Rectal smooth muscle tissue (tissue), 1 donor: ENCODE data around the gene SNX25.
A peak's percentile ranks its signal among the peaks of the same experiment; 100 is the strongest.
"Not testable (repeated sequence)": the region's sequence is repeated elsewhere in the genome, so short reads cannot be mapped to it uniquely, and the experiment has no call there.

Experiments used
- H3K27ac ChIP-seq: one replicate; pipeline ENCODE4 v1.7.0; 2013; ENCODE audit warnings: low read depth, low read length, inconsistent platforms
- H3K27me3 ChIP-seq: one replicate; pipeline ENCODE4 v1.7.0; 2013; ENCODE audit warnings: low read length; ENCODE audit not compliant: control insufficient read depth, insufficient read depth
- H3K36me3 ChIP-seq: one replicate; pipeline ENCODE4 v1.7.0; 2013; ENCODE audit warnings: low read length; ENCODE audit not compliant: control insufficient read depth, insufficient read depth
- H3K4me1 ChIP-seq: one replicate; pipeline ENCODE4 v1.7.0; 2013; ENCODE audit warnings: low read length; ENCODE audit not compliant: control insufficient read depth, insufficient read depth
- H3K4me3 ChIP-seq: one replicate; pipeline ENCODE4 v1.7.0; 2013; ENCODE audit warnings: low read length
- H3K9ac ChIP-seq: one replicate; pipeline ENCODE4 v1.7.0; 2013; ENCODE audit warnings: low read length

The SNX25 gene

GRCh38 chr4:185329879-185330510 lies 120.6 kb downstream of the SNX25 start:
- H3K4me1 ChIP-seq, H3K9ac ChIP-seq, H3K36me3 ChIP-seq, H3K4me3 ChIP-seq, H3K27me3 ChIP-seq: not testable (repeated sequence)
- H3K27ac ChIP-seq, result peak overlapping the region; percentile 73

GRCh38 chr4:185332575-185333464 lies 123.4 kb downstream of the SNX25 start:
- no peaks in the 10 kb centered on the region for H3K36me3 ChIP-seq
- no peak overlapping the region for H3K4me3 ChIP-seq
- no peak overlapping the region for H3K9ac ChIP-seq
- H3K27me3 ChIP-seq, result no peaks in the 10 kb centered on the region
- no peaks in the 10 kb centered on the region for H3K4me1 ChIP-seq
- H3K27ac ChIP-seq, result no peak overlapping the region

GRCh38 chr4:185334326-185334725 lies 124.9 kb downstream of the SNX25 start:
- Histone ChIP-seq H3K27ac (no peak overlapping the region), H3K4me1 (no peaks in the 10 kb centered on the region), H3K9ac (no peak overlapping the region), H3K4me3 (no peak overlapping the region), H3K27me3 (no peaks in the 10 kb centered on the region), H3K36me3 (no peaks in the 10 kb centered on the region)

- Histone ChIP-seq H3K27ac (no peak overlapping the region), H3K4me3 (no peak overlapping the region)
Observed at GRCh38 chr4:185335579-185335978, 126.2 kb downstream of the SNX25 start.

GRCh38 chr4:185339941-185340340 lies 130.5 kb downstream of the SNX25 start:
- H3K4me3 ChIP-seq, result no peak overlapping the region
- H3K4me1 ChIP-seq, result peaks cover 4% of the 10 kb centered on the region
- no peak overlapping the region for H3K9ac ChIP-seq
- H3K36me3 ChIP-seq, result peaks cover 12% of the 10 kb centered on the region
- no peak overlapping the region for H3K27ac ChIP-seq
- no peaks in the 10 kb centered on the region for H3K27me3 ChIP-seq

More at GRCh38 chr4:185335579-185335978, 126.2 kb downstream of the SNX25 start:
- Histone ChIP-seq H3K9ac (no peak overlapping the region), H3K27me3 (no peaks in the 10 kb centered on the region), H3K36me3 (peaks cover 3% of the 10 kb centered on the region), H3K4me1 (no peaks in the 10 kb centered on the region)

GRCh38 chr4:185341377-185341776 lies 132.0 kb downstream of the SNX25 start:
- H3K36me3 ChIP-seq, result peaks cover 12% of the 10 kb centered on the region

GRCh38 chr4:185341841-185342240 lies 132.4 kb downstream of the SNX25 start:
- Histone ChIP-seq H3K4me3 (no peak overlapping the region), H3K27ac (no peak overlapping the region), H3K4me1 (peaks cover 7% of the 10 kb centered on the region), H3K9ac (no peak overlapping the region), H3K27me3 (no peaks in the 10 kb centered on the region), H3K36me3 (peaks cover 12% of the 10 kb centered on the region)

More at GRCh38 chr4:185341377-185341776, 132.0 kb downstream of the SNX25 start:
- H3K4me1 ChIP-seq, result peaks cover 7% of the 10 kb centered on the region
- no peak overlapping the region for H3K27ac ChIP-seq
- H3K9ac ChIP-seq, result no peak overlapping the region
- no peaks in the 10 kb centered on the region for H3K27me3 ChIP-seq
- H3K4me3 ChIP-seq, result no peak overlapping the region

GRCh38 chr4:185343726-185344581 lies 134.6 kb downstream of the SNX25 start:
- peaks cover 14% of the 10 kb centered on the region for H3K36me3 ChIP-seq
- no peaks in the 10 kb centered on the region for H3K27me3 ChIP-seq
- peak overlapping the region; percentile 85 for H3K27ac ChIP-seq
- peaks cover 7% of the 10 kb centered on the region for H3K4me1 ChIP-seq
- no peak overlapping the region for H3K9ac ChIP-seq
- H3K4me3 ChIP-seq, result no peak overlapping the region

- Histone ChIP-seq H3K36me3 (peaks cover 16% of the 10 kb centered on the region), H3K4me3 (no peak overlapping the region), H3K4me1 (peaks cover 7% of the 10 kb centered on the region), H3K27ac (peak overlapping the region; percentile 85), H3K27me3 (no peaks in the 10 kb centered on the region), H3K9ac (no peak overlapping the region)
Observed at GRCh38 chr4:185344743-185345538, 135.5 kb downstream of the SNX25 start.

GRCh38 chr4:185346975-185347601 lies 137.7 kb downstream of the SNX25 start:
- peaks cover 10% of the 10 kb centered on the region for H3K36me3 ChIP-seq
- H3K9ac ChIP-seq, result no peak overlapping the region
- no peak overlapping the region for H3K4me3 ChIP-seq
- H3K4me1 ChIP-seq, result peaks cover 7% of the 10 kb centered on the region
- H3K27me3 ChIP-seq, result no peaks in the 10 kb centered on the region
- no peak overlapping the region for H3K27ac ChIP-seq

GRCh38 chr4:185351691-185352090 lies 142.3 kb downstream of the SNX25 start:
- H3K4me1 ChIP-seq, result no peaks in the 10 kb centered on the region
- no peaks in the 10 kb centered on the region for H3K27me3 ChIP-seq
- peaks cover 4% of the 10 kb centered on the region for H3K36me3 ChIP-seq
- H3K4me3 ChIP-seq, result no peak overlapping the region
- no peak overlapping the region for H3K9ac ChIP-seq
- no peak overlapping the region for H3K27ac ChIP-seq
